Stomach (tissue), 9 donors: ENCODE measurements around the gene EIF4G3. TPM values are rescaled to one million over a fixed set of nuclear protein-coding genes. Genes with fewer than 3 reads are reported as not detected.

Experiments
- DNase-seq, 2 donors: peaks; one replicate each; pipeline versions ENCODE4 v3.0.0 to v3.0.0-alpha.2; 2013 to 2019
- H3K27ac ChIP-seq, 5 donors: fragments of 200-600 bp in 4 of 5; sonication (generic) in 4 of 5; one replicate each; pipeline ENCODE4 v1.5.1; 2013 to 2019; ENCODE audit warnings: mild to moderate bottlenecking in 1 of 5, moderate library complexity in 1 of 5
- H3K27me3 ChIP-seq, 3 donors: fragments of 200-600 bp; sonication (generic); one replicate each; pipeline ENCODE4 v1.5.1; 2017 to 2019; ENCODE audit warnings: mixed run types in 1 of 3
- H3K36me3 ChIP-seq, 4 donors: fragments of 200-600 bp; sonication (generic); 1 replicate in 3 of 4; 2 replicates in 1 of 4; pipeline ENCODE4 v1.5.1; 2016 to 2019
- H3K4me1 ChIP-seq, 4 donors: fragments of 200-600 bp; sonication (generic); one replicate each; pipeline ENCODE4 v1.5.1; 2016 to 2019
- H3K4me3 ChIP-seq, 4 donors: fragments of 200-600 bp; sonication (generic) in 3 of 4; one replicate each; pipeline ENCODE4 v1.5.1; 2016 to 2019; ENCODE audit warnings: mild to moderate bottlenecking in 1 of 4
- H3K9me3 ChIP-seq, 4 donors: fragments of 200-600 bp; sonication (generic); one replicate each; pipeline ENCODE4 v1.5.1; 2016 to 2019
- EP300 ChIP-seq: sonication (generic); formaldehyde crosslinking; IDR thresholded peaks from one replicate; pipeline ENCODE4 v1.6.1; 2017; ENCODE audit warnings: antibody characterized with exemption
- POLR2A ChIP-seq, 4 donors: fragments of 450-650 bp; IDR thresholded peaks; one replicate each; pipeline ENCODE4 v1.6.1; 2016; ENCODE audit warnings: antibody characterized with exemption in 4 of 4, control low read depth in 2 of 4, mild to moderate bottlenecking in 1 of 4, moderate library complexity in 1 of 4
- POLR2AphosphoS5 ChIP-seq, 3 donors: sonication (generic); formaldehyde crosslinking; IDR thresholded peaks; one replicate each; pipeline ENCODE4 v1.6.1; 2016; ENCODE audit warnings: antibody characterized with exemption in 3 of 3
- WGBS, 5 donors: extraction: QIAGEN DNeasy Blood & Tissue Kit in 3 of 5; methylation state at CpG; one replicate each; pipeline versions ENCODE4 v1.1.5 to v1.1.7; 2013 to 2018; 5-methylcytosine and 5-hydroxymethylcytosine counted together
- intact Hi-C: fragments of 100-400 bp; cut with DNase I; formaldehyde crosslinking; loops from one replicate; pipeline ENCODE4 v1.15.1; 2023; ENCODE audit warnings: low total_unique reads
- polyA plus RNA-seq, 3 donors: library from polyadenylated mRNA; stranded (reverse); fragments of 200-250 nt; gene quantifications; one replicate each; pipeline ENCODE4 v1.2.3, GENCODE V29; 2013
- total RNA-seq, 5 donors: library from RNA; depleted of rRNA; stranded (reverse); fragments of >200 nt; gene quantifications; one replicate each; pipeline versions ENCODE4 v1.1.0 to v1.2.3, GENCODE V29; 2014 to 2016
- TF ChIP-seq, protein P1 (sequence below), 7 experiments: fragments of 450-650 bp in 4 of 7; fragments of 200-600 bp in 3 of 7; sonication (generic) in 3 of 7; IDR thresholded peaks; one replicate each; pipeline ENCODE4 v1.5.1; 2016 to 2019; ENCODE audit warnings: antibody characterized with exemption in 7 of 7, control low read depth in 2 of 7, mild to moderate bottlenecking in 1 of 7
- donor health status: healthy with polysubstance abuse.
- donor health status: Bipolar disorder and iron deficiency.
- donor health status: healthy.

EIF4G3 gene
- total and polyA plus RNA-seq, 8 donors: 6.3 to 63.3 (median 44.7) TPM

GRCh38 chr1:20903437-20903836 is 273.3 kb downstream of the EIF4G3 start:
- no peak for TF ChIP-seq POLR2A (IDR thresholded peaks at IDR 0.05)
- TF ChIP-seq POLR2AphosphoS5 (IDR thresholded peaks at IDR 0.05): no peak
- TF ChIP-seq, protein P1, sequence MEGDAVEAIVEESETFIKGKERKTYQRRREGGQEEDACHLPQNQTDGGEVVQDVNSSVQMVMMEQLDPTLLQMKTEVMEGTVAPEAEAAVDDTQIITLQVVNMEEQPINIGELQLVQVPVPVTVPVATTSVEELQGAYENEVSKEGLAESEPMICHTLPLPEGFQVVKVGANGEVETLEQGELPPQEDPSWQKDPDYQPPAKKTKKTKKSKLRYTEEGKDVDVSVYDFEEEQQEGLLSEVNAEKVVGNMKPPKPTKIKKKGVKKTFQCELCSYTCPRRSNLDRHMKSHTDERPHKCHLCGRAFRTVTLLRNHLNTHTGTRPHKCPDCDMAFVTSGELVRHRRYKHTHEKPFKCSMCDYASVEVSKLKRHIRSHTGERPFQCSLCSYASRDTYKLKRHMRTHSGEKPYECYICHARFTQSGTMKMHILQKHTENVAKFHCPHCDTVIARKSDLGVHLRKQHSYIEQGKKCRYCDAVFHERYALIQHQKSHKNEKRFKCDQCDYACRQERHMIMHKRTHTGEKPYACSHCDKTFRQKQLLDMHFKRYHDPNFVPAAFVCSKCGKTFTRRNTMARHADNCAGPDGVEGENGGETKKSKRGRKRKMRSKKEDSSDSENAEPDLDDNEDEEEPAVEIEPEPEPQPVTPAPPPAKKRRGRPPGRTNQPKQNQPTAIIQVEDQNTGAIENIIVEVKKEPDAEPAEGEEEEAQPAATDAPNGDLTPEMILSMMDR (IDR thresholded peaks at IDR 0.05): no peak
- no peak for TF ChIP-seq EP300
- WGBS, 5 donors: 74 to 83% (median 75%) methylated on average over 2 of the region's 2 CpGs

DNA sequence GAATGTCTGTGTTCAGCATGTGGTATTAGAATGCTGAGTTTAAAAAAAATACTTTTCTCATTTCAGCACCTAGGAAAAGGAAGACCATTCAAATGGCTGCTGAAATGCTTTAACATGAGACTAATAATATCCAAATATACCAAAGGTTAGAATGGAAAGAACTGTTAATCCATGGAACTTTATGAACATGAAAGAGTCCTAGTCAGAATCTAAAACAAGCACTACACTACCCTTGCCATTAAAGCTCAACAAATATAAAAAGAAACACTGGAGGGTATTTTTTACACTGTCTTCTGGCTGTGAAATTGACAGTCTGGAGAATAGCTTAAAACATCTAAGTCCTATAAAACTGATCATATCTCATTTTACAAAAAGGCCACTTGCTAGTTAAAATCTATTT is 276.6 kb downstream of the EIF4G3 start:
- Histone ChIP-seq H3K27ac (no peak overlapping the region), H3K27me3 (no peaks in the 10 kb centered on the region), H3K4me1 (peaks cover 0 to 10% (median 3%) of the 10 kb centered on the region in 4 donors), H3K9me3 (no peaks in the 10 kb centered on the region), H3K4me3 (no peak overlapping the region), H3K36me3 (peaks cover 0 to 32% (median 25%) of the 10 kb centered on the region in 4 donors)
- intact Hi-C loops: no loop called here
- TF ChIP-seq POLR2A (IDR thresholded peaks at IDR 0.05) (no peak), EP300 (no peak), POLR2AphosphoS5 (IDR thresholded peaks at IDR 0.05) (no peak)
- TF ChIP-seq, protein P1 (IDR thresholded peaks at IDR 0.05): no peak
- DNase-seq: no peak

More at GRCh38 chr1:20903437-20903836, 273.3 kb downstream of the EIF4G3 start:
- Histone ChIP-seq H3K4me1 (no peaks in the 10 kb centered on the region), H3K27ac (no peak overlapping the region), H3K9me3 (no peaks in the 10 kb centered on the region), H3K27me3 (no peaks in the 10 kb centered on the region), H3K4me3 (no peak overlapping the region), H3K36me3 (peaks cover under 1 to 25% (median 23%) of the 10 kb centered on the region in 4 donors)
- intact Hi-C loops: no loop called here
- DNase-seq: peak in 1 of 2 donors; percentile 20

DNA sequence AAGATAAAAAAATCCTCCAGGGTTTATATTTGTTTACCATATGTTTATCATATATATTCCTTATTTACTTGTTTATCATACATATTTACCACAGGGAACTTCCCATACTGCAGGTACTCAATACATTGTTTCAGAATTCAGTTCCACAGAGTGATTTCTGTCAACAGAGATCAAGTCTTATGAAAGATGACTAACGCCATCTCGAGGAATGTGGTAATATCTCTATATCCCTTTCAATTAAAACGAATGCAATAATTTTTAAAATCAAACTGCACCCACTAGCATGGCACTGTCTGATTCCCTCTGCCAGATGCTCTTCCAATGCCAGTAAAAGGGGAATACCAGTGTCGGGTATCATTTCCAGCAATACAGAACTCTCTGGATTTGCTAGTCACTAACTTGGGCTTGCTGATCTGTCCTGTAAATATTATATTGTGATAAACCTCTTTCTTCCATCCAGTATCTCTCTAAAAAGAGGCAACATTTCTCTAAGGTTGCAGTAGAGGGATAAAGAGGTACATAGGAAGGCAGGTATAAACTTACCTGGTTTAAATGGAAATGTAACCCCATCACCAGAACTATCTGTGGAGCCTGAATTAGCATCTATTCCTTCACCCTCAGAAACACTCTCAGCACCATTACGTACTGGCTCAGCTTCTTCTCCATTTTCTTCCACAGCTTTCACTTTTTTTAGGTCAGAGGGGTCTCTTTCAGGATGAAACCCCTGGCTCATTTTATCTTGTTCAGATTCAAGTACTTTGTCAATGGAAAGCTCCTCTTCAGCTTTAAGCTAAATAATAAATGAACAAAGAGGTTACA is 277.3 kb downstream of the EIF4G3 start:
- intact Hi-C loops: no loop called here
- TF ChIP-seq, protein P1 (IDR thresholded peaks at IDR 0.05): no peak
- TF ChIP-seq EP300 (no peak), POLR2AphosphoS5 (IDR thresholded peaks at IDR 0.05) (no peak), POLR2A (IDR thresholded peaks at IDR 0.05) (no peak)

GRCh38 chr1:20896826-20897225 is 279.9 kb downstream of the EIF4G3 start:
- H3K4me1 ChIP-seq: peaks cover 0 to 10% (median 3%) of the 10 kb centered on the region in 4 donors
- no peaks in the 10 kb centered on the region for H3K9me3 ChIP-seq
- H3K27ac ChIP-seq: no peak overlapping the region
- peak in 1 of 2 donors; percentile 46 for DNase-seq
- intact Hi-C loops: no loop called here
- TF ChIP-seq POLR2A (IDR thresholded peaks at IDR 0.05) (no peak), POLR2AphosphoS5 (IDR thresholded peaks at IDR 0.05) (peak in 1 of 3 donors; percentile 37), EP300 (no peak)
- TF ChIP-seq, protein P1 (IDR thresholded peaks at IDR 0.05): no peak
- WGBS, 5 donors: 18 to 40% (median 29%) methylated on average over 1 of the region's 1 CpG
- no peaks in the 10 kb centered on the region for H3K27me3 ChIP-seq
- H3K36me3 ChIP-seq: peaks cover 5 to 51% (median 41%) of the 10 kb centered on the region in 4 donors
- H3K4me3 ChIP-seq: no peak overlapping the region

More for the DNA sequence above, 277.3 kb downstream of the EIF4G3 start:
- Histone ChIP-seq H3K9me3 (no peaks in the 10 kb centered on the region), H3K27ac (no peak overlapping the region), H3K27me3 (no peaks in the 10 kb centered on the region), H3K4me1 (peaks cover 0 to 10% (median 3%) of the 10 kb centered on the region in 4 donors), H3K36me3 (peaks cover 0 to 33% (median 21%) of the 10 kb centered on the region in 4 donors), H3K4me3 (no peak overlapping the region)
- no peak for DNase-seq
- WGBS, 5 donors: 89 to 97% (median 94%) methylated on average over 5 of the region's 5 CpGs
